ENCODE results near the gene IP6K3. TPM values are rescaled to one million over a fixed set of nuclear protein-coding genes. Genes with fewer than 3 reads are reported as not detected.

The IP6K3 gene
- total and polyA plus RNA-seq, 2 donors (not counting 1 experiment from before 2014, with no cell fraction given), result not detected

GRCh38 chr6:33726696-33727095 is 20.0 kb downstream of the IP6K3 start:
- Mint-ChIP-seq H3K27ac (no peak overlapping the region), H3K4me3 (no peak overlapping the region), H3K4me1 (peaks cover 19% of the 10 kb centered on the region), H3K9me3 (ENCODE audit: insufficient read depth) (no peaks in the 10 kb centered on the region), H3K27me3 (peaks cover 31% of the 10 kb centered on the region)
- Histone ChIP-seq H3K27ac (ENCODE audit: low read length in 2 of 2) (no peak overlapping the region), H4K20me1 (ENCODE audit: control insufficient read depth, insufficient read depth, low read length, poor library complexity, severe bottlenecking) (no peaks in the 10 kb centered on the region), H3K4me3 (ENCODE audit: control extremely low read depth in 1 of 5, extremely low read depth in 1 of 5, insufficient read depth in 1 of 5, low read depth in 2 of 5, low read length in 4 of 5) (no peak overlapping the region), H3K36me3 (replicated peaks in 1 of 2; ENCODE audit: control extremely low read depth in 1 of 2, control insufficient read depth in 1 of 2, extremely low read depth in 1 of 2, insufficient read depth in 2 of 2, low read length in 1 of 2) (no peaks in the 10 kb centered on the region), H2AFZ (ENCODE audit: insufficient read depth, low read depth, low read length, poor library complexity, severe bottlenecking) (no peak overlapping the region), H3K4me1 (ENCODE audit: control insufficient read depth in 2 of 2, insufficient read depth in 2 of 2, low read length in 2 of 2) (peaks cover 0 to 10% of the 10 kb centered on the region in 2 donors), H3K9me3 (ENCODE audit: control extremely low read depth in 1 of 3, control insufficient read depth in 2 of 3, insufficient read depth in 1 of 3, low read length in 2 of 3) (no peaks in the 10 kb centered on the region), H3K4me2 (replicated peaks; ENCODE audit: low read depth, low read length, poor library complexity, severe bottlenecking) (no peak overlapping the region), H3K79me2 (ENCODE audit: control insufficient read depth, insufficient read depth, low read length) (no peaks in the 10 kb centered on the region), H3K9ac (ENCODE audit: low read length) (no peak overlapping the region), H3K27me3 (replicated peaks in 1 of 4; ENCODE audit: control extremely low read depth in 1 of 4, control insufficient read depth in 3 of 4, insufficient read depth in 4 of 4, low read length in 3 of 4) (no peaks in the 10 kb centered on the region)
- ChIA-PET POLR2A (no interaction called here), CTCF (interaction anchor here (0.9 to 1.3 kb wide), 2 partner anchors 13 to 17 kb away, joined by 4 to 5 read pairs; no protein-coding TSS in a partner anchor)
- intact Hi-C loops (cut with micrococcal nuclease), result no loop called here
- WGBS (ENCODE audit: insufficient coverage), result 96% methylated on average over 14 of the region's 15 CpGs
- TF ChIP-seq CTCF (IDR thresholded peaks at IDR 0.05) (no peak), EZH2 (IDR thresholded peaks at IDR 0.05; ENCODE audit: borderline replicate concordance, insufficient read depth, low read depth, low read length, poor library complexity, severe bottlenecking) (no peak)
- ATAC-seq (ENCODE audit: low read depth), result no peak
- no peak for DNase-seq

GRCh38 chr6:33725891-33726673 is 20.6 kb downstream of the IP6K3 start:
- CTCF ChIA-PET, result interaction anchor here (1.0 to 1.3 kb wide), 3 partner anchors 13 to 46 kb away, joined by 4 to 5 read pairs (median 5); no protein-coding TSS in a partner anchor

More at GRCh38 chr6:33725891-33726673, 20.6 kb downstream of the IP6K3 start:
- Histone ChIP-seq H3K4me2 (replicated peaks; ENCODE audit: low read depth, low read length, poor library complexity, severe bottlenecking) (no peak overlapping the region), H3K27ac (ENCODE audit: low read length in 2 of 2) (no peak overlapping the region), H4K20me1 (ENCODE audit: control insufficient read depth, insufficient read depth, low read length, poor library complexity, severe bottlenecking) (no peaks in the 10 kb centered on the region), H3K27me3 (replicated peaks in 1 of 4; ENCODE audit: control extremely low read depth in 1 of 4, control insufficient read depth in 3 of 4, insufficient read depth in 4 of 4, low read length in 3 of 4) (no peaks in the 10 kb centered on the region), H3K4me3 (ENCODE audit: control extremely low read depth in 1 of 5, extremely low read depth in 1 of 5, insufficient read depth in 1 of 5, low read depth in 2 of 5, low read length in 4 of 5) (no peak overlapping the region), H3K9ac (ENCODE audit: low read length) (no peak overlapping the region), H3K36me3 (replicated peaks in 1 of 2; ENCODE audit: control extremely low read depth in 1 of 2, control insufficient read depth in 1 of 2, extremely low read depth in 1 of 2, insufficient read depth in 2 of 2, low read length in 1 of 2) (no peaks in the 10 kb centered on the region), H3K9me3 (ENCODE audit: control extremely low read depth in 1 of 3, control insufficient read depth in 2 of 3, insufficient read depth in 1 of 3, low read length in 2 of 3) (no peaks in the 10 kb centered on the region), H2AFZ (ENCODE audit: insufficient read depth, low read depth, low read length, poor library complexity, severe bottlenecking) (no peak overlapping the region), H3K4me1 (ENCODE audit: control insufficient read depth in 2 of 2, insufficient read depth in 2 of 2, low read length in 2 of 2) (peaks cover 6 to 16% of the 10 kb centered on the region in 2 donors), H3K79me2 (ENCODE audit: control insufficient read depth, insufficient read depth, low read length) (no peaks in the 10 kb centered on the region)
- Mint-ChIP-seq H3K27me3 (peaks cover 36% of the 10 kb centered on the region), H3K27ac (no peak overlapping the region), H3K4me1 (peaks cover 25% of the 10 kb centered on the region), H3K9me3 (ENCODE audit: insufficient read depth) (no peaks in the 10 kb centered on the region), H3K4me3 (no peak overlapping the region)
- intact Hi-C loops (cut with micrococcal nuclease), result no loop called here
- POLR2A ChIA-PET, result no interaction called here
- DNase-seq (no peak), ATAC-seq (ENCODE audit: low read depth) (no peak)
- TF ChIP-seq EZH2 (IDR thresholded peaks at IDR 0.05; ENCODE audit: borderline replicate concordance, insufficient read depth, low read depth, low read length, poor library complexity, severe bottlenecking), result no peak
- no peak for TF ChIP-seq CTCF (IDR thresholded peaks at IDR 0.05)
- WGBS (ENCODE audit: insufficient coverage), result 83% methylated on average over 3 of the region's 7 CpGs
